DOHH2 (cell line): ENCODE results near the gene BRMS1.

Experiments
- H3F3A ChIP-seq: fragments of 200-600 bp; sonication (generic), shearing (Covaris generic); 2 replicates; pipeline ENCODE4 v1.6.0; 2016; ENCODE audit warnings: antibody characterized with exemption, mild to moderate bottlenecking; ENCODE audit not compliant: control insufficient read depth, insufficient read depth
- H3K27ac ChIP-seq: fragments of 200-600 bp; sonication (generic); 2 replicates; pipeline ENCODE4 v1.5.1; 2014; ENCODE audit warnings: low read depth, mild to moderate bottlenecking, low read length, moderate library complexity
- H3K27me3 ChIP-seq: fragments of 200-600 bp; sonication (generic); 2 replicates; pipeline ENCODE4 v1.6.1; 2014; ENCODE audit warnings: mild to moderate bottlenecking, low read length, mixed read lengths; ENCODE audit not compliant: control insufficient read depth
- H3K36me3 ChIP-seq: fragments of 200-600 bp; sonication (generic); 2 replicates; pipeline ENCODE4 v1.6.1; 2014; ENCODE audit warnings: mild to moderate bottlenecking, low read length, moderate library complexity, mixed read lengths; ENCODE audit not compliant: control insufficient read depth
- H3K4me1 ChIP-seq: fragments of 200-600 bp; sonication (generic); 2 replicates; pipeline ENCODE4 v1.6.1; 2014; ENCODE audit warnings: mild to moderate bottlenecking, low read length, mixed read lengths; ENCODE audit not compliant: control insufficient read depth
- H3K4me2 ChIP-seq: fragments of 200-600 bp; sonication (generic); 2 replicates; pipeline ENCODE4 v1.6.0; 2014; ENCODE audit warnings: mild to moderate bottlenecking, low read length, moderate library complexity
- H3K4me3 ChIP-seq: fragments of 200-600 bp; sonication (generic); 2 replicates; pipeline ENCODE4 v1.5.1; 2014; ENCODE audit warnings: mild to moderate bottlenecking, low read length, mixed read lengths
- H3K79me2 ChIP-seq: fragments of 200-600 bp; sonication (generic); 2 replicates; pipeline ENCODE4 v1.6.1; 2014; ENCODE audit warnings: mild to moderate bottlenecking, low read length, mixed read lengths; ENCODE audit not compliant: control insufficient read depth
- H3K9me2 ChIP-seq: fragments of 200-600 bp; sonication (generic); replicated peaks from 2 replicates; pipeline ENCODE4 v1.6.1; 2014; ENCODE audit warnings: mild to moderate bottlenecking, low read length, mixed read lengths; ENCODE audit not compliant: control insufficient read depth
- H3K9me3 ChIP-seq: fragments of 200-600 bp; sonication (generic); 2 replicates; pipeline ENCODE4 v1.6.1; 2014; ENCODE audit warnings: antibody characterized with exemption, low read length, mixed read lengths; ENCODE audit not compliant: control insufficient read depth, insufficient read depth
- H4K20me1 ChIP-seq: fragments of 200-600 bp; sonication (generic); 2 replicates; pipeline ENCODE4 v1.6.0; 2014; ENCODE audit warnings: low read depth, mild to moderate bottlenecking, antibody characterized with exemption, low read length, moderate library complexity; ENCODE audit not compliant: control insufficient read depth, insufficient read depth
- CTCF ChIP-seq: fragments of 200-600 bp; sonication (generic); IDR thresholded peaks from one replicate; pipeline ENCODE4 v1.5.1; 2014; ENCODE audit warnings: antibody characterized with exemption, mild to moderate bottlenecking, low read depth, low read length; ENCODE audit not compliant: poor library complexity, severe bottlenecking
- EZH2phosphoT487 ChIP-seq: fragments of 200-600 bp; sonication (generic); IDR thresholded peaks from 2 replicates; pipeline ENCODE4 v1.6.1; 2017; ENCODE audit warnings: borderline replicate concordance, mild to moderate bottlenecking, antibody characterized with exemption, low read length, moderate library complexity, mixed read lengths

The BRMS1 gene

DNA sequence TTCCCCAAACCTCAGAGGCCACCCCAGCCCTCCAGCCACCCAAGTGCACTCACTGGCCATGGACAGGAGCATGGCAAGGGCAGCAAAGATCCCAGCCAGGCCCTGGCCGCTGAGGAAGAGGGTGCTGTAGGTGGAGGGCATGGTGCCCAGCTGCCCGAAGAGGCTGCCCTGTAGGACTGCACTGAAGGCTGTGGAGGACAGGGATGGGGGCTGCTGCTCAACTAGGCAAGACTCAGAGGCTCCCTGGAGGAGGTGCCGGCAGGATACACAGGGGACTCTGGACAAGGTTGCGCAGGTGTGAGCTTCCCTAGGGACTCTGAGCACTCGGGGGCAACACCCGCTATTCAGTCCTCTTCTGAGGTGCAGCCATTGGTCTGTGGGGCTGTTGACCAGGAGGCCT lies 23.6 kb upstream of the BRMS1 start:
- peaks cover 69% of the 10 kb centered on the region for H3K36me3 ChIP-seq
- H3K4me2 ChIP-seq: no peak overlapping the region
- peaks cover 5% of the 10 kb centered on the region; the same call in 1 of the 2 replicates for H3K27me3 ChIP-seq
- H3K27ac ChIP-seq: no peak overlapping the region
- peaks cover 26% of the 10 kb centered on the region for H3K79me2 ChIP-seq
- peaks cover 14% of the 10 kb centered on the region for H3F3A ChIP-seq
- no peak overlapping the region for H3K4me3 ChIP-seq
- H3K9me2 ChIP-seq: no peaks in the 10 kb centered on the region
- TF ChIP-seq EZH2phosphoT487 (no peak), CTCF (no peak)
- peaks cover 3% of the 10 kb centered on the region; the same call in 1 of the 2 replicates for H4K20me1 ChIP-seq
- H3K9me3 ChIP-seq: no peaks in the 10 kb centered on the region
- peaks cover 27% of the 10 kb centered on the region for H3K4me1 ChIP-seq

GRCh38 chr11:66367561-66368312 lies 22.8 kb upstream of the BRMS1 start:
- Histone ChIP-seq H3K4me2 (no peak overlapping the region), H3K27me3 (peaks cover 5% of the 10 kb centered on the region; the same call in 1 of the 2 replicates), H4K20me1 (peaks cover 4% of the 10 kb centered on the region; the same call in 1 of the 2 replicates), H3K4me1 (peaks cover 20% of the 10 kb centered on the region), H3K9me2 (no peaks in the 10 kb centered on the region), H3K79me2 (peaks cover 26% of the 10 kb centered on the region), H3K36me3 (peaks cover 77% of the 10 kb centered on the region), H3F3A (peaks cover 6% of the 10 kb centered on the region), H3K4me3 (no peak overlapping the region), H3K27ac (no peak overlapping the region), H3K9me3 (no peaks in the 10 kb centered on the region)
- TF ChIP-seq CTCF: no peak
- TF ChIP-seq EZH2phosphoT487: no peak

GRCh38 chr11:66366844-66367477 lies 22.1 kb upstream of the BRMS1 start:
- Histone ChIP-seq H3K4me1 (peaks cover 16% of the 10 kb centered on the region), H3F3A (0 out of 2 replicates have a peak, but pooled peaks cover under 1% of the 10 kb centered on the region), H3K79me2 (peaks cover 26% of the 10 kb centered on the region), H3K4me3 (no peak overlapping the region), H4K20me1 (peaks cover 4% of the 10 kb centered on the region; the same call in 1 of the 2 replicates), H3K9me3 (no peaks in the 10 kb centered on the region), H3K27ac (no peak overlapping the region), H3K36me3 (peaks cover 79% of the 10 kb centered on the region), H3K4me2 (no peak overlapping the region), H3K27me3 (peaks cover 5% of the 10 kb centered on the region; the same call in 1 of the 2 replicates), H3K9me2 (no peaks in the 10 kb centered on the region)
- TF ChIP-seq CTCF: no peak
- no peak for TF ChIP-seq EZH2phosphoT487
